Activated CD4-positive, CD25-positive, alpha-beta regulatory T cell (primary cell): ENCODE measurements around the gene TMEM140.
"Not testable (repeated sequence)": the region's sequence is repeated elsewhere in the genome, so short reads cannot be mapped to it uniquely, and the experiment has no call there.

Source experiments
- DNase-seq, 4 experiments: peaks; one replicate each; lab custom pipeline; 2025; lab: John Stamatoyannopoulos, UW

The TMEM140 gene

GRCh38 chr7:135158874-135159273 is 11.0 kb downstream of the TMEM140 start:
- no peak for DNase-seq

DNA sequence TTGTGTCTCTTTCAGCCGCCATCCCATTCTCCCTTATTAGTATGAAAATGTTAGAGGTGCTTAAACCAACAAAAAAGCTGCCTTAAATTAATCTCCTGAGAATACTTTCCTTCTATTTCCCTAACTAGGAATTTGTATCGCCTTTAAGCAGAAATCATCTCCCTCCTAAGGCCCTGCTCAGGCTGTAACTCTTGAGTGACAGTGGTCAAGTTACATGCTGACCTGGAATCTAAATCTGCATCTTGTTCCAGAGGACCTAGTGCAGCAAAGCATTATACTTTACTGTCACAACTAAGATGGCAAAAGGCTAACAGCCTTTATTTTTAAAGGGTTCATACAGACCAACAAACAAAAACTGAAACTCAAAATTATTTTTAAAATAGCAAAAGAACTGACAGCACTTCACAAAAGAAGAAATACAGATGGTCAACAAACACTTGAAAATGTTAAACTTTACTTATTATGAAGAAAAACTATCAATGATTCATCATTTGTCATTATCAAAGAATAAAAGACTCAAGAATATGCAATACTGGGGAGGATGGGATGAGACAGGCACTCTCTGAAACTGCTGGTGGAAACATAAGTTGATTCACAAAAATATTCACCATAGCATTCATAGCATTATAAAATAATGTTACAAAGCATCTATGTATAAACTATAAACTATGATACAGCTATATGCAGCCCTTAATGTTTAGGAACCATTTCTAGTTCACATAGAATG is 11.7 kb downstream of the TMEM140 start:
- no peak for DNase-seq

DNA sequence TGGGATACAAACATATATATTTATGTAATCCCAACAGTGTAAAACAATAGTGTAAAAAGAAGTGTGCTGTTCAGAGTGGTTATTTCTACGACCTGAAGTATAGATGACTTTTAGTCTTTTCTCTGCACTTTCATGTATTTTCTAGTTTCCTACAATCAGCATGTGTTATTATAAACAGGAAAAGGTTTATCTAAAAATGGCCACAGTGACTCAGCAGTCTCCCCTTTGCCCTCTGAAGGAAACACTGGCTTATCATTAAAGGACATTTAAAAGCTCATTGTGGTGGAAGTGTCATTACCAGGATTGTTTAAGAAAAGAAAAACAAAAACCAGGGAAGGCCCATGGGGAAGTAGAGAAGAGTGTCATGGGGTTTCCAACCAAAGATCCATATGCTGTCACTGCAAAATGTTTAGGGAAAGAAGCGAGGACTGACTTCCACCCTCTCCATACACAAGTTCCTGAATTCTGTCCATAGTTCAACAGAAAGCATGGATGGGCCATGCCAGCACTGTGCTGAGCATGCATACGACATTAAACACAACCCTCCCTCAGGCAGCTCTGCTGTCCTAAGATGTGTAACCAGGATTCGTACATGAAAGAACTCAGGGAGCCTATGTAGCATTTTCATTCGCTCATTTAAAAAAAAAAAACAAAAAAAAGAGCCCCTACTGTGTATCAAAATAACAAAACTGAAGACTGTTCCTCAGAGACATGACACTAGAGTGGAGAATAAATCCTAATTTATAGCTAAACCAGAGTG is 12.4 kb downstream of the TMEM140 start:
- DNase-seq, result no peak

DNA sequence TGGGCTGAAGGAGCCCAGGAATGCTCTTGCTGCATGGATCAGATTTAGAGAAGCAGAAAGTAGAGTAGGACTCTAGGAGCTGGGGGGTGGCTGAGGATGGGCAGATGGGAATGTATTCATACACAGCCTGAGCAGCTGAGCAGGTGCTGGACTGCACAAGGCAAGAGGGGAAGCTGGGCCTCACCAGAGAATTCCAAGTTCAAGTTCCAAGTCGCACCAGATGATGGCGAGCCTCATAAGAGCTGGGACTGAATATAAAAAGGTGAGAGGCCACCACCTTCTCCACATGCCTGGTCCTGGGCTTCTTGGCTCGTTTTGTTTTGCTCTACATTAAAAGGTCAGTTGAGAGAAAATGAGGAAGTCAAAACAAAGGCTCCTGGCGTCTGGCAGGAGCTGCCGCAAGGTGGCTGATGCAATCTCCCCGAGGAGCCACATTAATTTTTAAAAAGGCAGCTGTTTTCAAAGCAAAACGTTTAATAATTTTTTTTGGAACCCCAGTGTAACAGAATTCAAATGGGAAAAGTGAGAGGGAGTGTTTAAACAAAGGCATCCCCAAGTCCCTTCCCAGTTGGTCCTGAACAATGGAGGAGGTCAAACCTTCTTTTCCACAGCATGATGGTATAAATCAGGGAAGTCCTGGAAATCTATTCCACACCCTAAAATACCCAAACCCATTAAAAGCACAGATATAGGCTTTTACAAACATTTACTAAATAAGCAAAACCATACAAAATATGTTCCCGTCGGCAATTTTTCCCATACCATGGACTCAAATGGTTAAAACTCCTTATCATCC is 13.2 kb downstream of the TMEM140 start:
- no peak for DNase-seq

DNA sequence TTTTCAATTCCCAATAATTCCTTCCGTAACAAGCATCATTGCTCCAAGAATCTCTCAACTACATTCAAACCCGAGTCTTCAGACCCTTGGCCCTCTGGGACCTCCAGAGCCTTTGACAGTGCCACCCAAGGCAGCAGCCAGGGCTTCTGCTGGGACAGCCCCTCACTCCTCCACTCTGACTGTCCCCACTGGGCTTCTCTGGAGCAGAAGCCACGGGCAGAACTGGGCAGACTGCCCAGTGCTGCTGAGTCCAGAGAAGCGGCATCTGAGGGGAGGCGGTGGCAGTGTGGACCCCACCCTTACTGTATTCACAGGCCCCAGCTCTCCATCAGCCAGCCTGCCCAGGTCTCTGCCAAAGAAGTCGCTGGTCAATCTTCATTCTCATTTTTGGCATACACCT is 13.8 kb downstream of the TMEM140 start:
- DNase-seq, result no peak

DNA sequence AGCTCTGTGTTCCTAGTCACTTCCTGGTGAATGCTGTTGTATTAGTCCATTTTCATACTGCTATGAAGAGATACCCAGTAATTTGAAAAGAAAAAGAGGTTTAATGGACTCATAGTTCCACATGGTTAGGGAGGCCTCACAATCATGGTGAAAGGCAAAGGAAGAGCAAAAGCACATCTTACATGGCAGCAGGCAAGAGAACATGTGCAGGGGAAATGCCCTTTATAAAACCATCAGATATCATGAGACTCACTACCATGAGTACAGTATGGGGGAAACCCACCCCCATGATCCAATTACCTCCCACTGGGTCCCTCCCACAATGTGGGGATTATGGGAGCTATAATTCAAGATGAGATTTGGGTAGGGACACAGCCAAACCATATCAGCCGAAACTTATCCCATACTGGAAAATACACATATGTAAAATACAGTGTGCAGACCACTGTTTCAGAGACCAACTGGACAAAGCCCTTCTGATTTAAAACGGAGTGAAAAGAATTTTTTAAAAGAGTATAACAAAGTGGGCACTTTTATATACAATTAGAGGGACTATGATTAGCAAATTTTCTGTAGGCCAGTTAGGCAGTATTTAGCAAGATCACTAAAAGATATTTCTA is 14.6 kb downstream of the TMEM140 start:
- DNase-seq, result no peak

- no peak for DNase-seq
Measured at GRCh38 chr7:135164357-135165061, 16.6 kb downstream of the TMEM140 start.

DNA sequence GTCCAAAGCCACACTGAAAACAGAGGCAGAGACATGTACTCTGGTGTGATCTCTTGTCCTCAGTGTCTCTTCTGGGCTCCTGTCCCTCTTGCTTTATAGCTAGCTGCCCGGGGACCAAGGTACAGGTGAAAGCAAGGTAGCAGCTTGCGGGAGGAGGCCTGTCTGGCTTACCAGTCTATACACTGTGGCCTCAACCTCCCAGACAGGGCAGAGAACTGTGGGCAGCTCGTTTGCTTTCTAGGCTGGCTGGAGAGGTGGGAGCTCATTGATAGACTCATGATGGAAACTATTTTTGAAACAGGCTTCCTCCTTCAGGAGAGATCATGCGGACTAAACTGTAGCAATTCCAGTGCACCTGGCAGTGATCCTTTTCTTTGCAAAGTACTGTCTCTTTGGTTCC is 18.0 kb downstream of the TMEM140 start:
- no peak for DNase-seq

GRCh38 chr7:135166338-135166990 is 18.6 kb downstream of the TMEM140 start:
- no peak for DNase-seq

DNA sequence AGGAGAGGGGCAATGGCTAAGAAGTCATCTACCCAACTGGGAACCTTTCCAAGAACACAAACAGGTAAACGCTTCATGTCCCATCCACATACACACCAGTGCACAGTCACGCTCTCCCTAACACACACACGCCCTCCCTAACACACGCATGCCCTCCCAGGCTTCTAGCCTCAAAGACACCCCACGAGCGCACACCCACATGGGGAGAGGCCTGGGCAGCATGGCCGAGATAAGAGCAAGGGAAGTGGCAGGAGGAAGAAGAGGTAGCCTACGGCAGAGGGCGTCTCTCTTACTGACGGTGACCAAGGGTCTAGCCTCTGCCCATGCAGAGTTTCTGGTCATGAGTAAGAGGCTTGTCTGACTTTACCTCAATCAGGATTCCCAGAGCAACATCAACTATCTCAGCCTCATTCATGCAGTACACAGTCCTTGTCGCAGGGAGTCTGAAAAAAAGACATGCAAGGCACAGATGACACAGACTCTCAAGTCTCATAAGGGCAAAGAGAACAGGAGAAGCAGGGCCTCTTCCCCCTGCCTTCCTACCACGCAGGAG is 19.6 kb downstream of the TMEM140 start:
- DNase-seq, result no peak

GRCh38 chr7:135168001-135168400 is 20.1 kb downstream of the TMEM140 start:
- DNase-seq, result no peak

DNA sequence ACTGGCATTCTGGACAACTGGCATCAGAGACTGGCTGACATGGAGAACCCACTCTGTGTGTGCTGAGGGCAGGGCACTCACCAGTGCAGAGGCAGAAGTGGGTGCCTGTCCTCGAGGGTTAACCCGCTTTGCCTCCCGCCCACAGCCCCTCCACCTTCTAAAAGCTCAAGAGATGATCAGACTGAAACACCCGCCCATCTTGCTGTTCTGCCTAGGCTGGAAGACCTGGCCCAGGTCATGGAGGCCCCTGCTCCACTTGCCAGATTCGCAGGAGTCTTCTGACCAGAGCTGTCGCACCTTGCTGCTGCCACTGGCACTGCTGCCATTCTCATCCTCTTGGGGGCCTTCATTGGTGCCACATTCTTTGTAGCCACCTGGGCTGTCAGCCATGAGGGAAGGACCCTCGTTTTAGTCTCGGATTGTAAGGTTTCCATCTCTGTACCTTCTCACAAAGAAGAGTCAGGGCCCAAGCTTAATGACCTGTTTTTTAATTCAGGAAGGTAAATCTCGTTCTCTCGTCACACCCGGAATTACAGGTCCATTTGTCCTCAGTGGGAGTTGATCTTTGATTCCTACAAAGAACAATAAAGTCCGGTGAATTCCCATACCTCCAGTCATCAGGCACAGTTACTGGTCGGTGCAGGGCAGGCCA is 20.7 kb downstream of the TMEM140 start:
- DNase-seq, result no peak

- peak in 3 of 4 experiments; percentile 16 to 24 (median 16) for DNase-seq
Measured at GRCh38 chr7:135169141-135169963, 21.5 kb downstream of the TMEM140 start.

DNA sequence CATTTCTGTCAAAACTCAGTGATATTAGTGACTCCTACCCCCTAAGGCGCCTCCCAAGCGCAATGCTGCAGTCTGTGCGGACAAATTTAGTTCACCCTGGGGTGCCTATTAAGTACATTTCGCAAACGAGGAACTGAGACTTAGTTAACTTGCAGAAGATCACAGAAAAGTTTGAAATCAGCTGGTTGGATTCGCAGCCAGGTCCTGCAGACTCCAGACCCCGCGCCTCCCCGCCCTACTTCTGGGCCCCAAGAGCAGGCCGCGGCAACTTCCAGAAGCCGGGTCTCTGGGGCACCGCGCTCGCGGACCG is 22.0 kb downstream of the TMEM140 start:
- no peak for DNase-seq

DNA sequence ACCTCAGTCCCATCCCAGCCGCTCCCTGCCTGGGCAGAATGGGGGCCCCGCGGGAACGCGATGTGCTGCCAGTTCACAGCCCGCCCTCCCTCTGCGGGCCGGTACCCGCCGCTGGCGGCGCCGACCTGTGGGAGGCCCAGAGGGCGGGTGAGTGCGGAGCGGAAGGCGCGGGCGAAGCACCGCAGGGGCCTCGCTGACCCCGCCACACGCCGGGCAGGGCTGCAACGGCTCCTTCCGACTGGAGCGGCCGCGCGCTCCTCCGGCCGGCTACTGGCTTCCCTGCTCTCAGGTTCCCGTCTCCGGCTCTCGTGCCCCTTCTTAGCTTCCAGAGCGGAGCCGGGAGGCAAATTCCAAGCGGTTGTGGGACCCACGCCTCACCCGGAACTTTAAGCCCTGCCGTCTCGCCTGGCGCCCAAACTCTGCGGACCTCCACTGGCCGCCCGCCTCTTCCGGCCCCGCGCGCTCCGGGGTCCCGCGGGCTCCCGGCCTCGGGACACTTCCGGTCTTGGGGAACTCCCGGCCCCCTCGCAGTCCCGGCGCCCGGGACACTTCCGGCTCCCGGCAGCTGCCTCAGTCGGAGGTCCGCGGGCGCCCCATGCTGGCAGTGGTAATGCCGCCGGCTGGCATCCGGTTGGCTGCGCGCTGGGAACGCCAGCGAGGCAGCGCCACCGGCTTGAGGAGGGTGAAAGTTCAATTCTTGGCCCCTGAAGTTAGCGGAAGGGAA is 22.6 kb downstream of the TMEM140 start, which contains the start of gene CYREN:
Gene CYREN, minus strand, starts transcription at position 434 of the 724 bp plus-strand sequence. CDS start 1,785 bp downstream, outside the sequence.
- peak; percentile 81 to 86 (median 84) for DNase-seq

- not testable (repeated sequence) for DNase-seq
Measured at GRCh38 chr7:135170998-135171481, 23.2 kb downstream of the TMEM140 start.

GRCh38 chr7:135171581-135172291 is 23.9 kb downstream of the TMEM140 start:
- not testable (repeated sequence) for DNase-seq

DNA sequence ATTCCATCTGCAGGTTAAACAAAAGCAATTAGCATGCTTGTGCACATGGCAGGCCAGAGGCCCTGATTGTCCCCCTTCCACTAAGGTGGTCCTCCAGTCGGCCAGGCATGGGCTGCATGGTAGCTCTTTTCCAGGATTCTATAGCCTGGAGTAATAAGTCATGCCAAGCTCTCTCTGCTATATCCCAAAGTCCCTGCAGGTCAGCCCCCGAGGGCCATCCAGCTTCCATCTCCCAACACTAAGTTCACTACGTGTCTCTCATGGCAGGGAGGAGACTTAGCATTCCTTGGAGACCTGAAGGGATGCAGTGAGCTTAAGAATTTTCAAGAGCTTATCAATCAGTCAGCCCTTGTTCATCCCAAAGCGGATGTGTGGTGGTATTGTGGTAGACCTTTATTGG is 26.0 kb downstream of the TMEM140 start:
- DNase-seq, result not testable (repeated sequence)
